ENCODE data around the gene DUOX1. TPM values are rescaled to one million over a fixed set of nuclear protein-coding genes. Genes with fewer than 3 reads are reported as not detected.
"Not testable (repeated sequence)": the region's sequence is repeated elsewhere in the genome, so short reads cannot be mapped to it uniquely, and the experiment has no call there.

DUOX1 gene
- total and polyA plus RNA-seq, 12 donors: 0.14 to 0.99 (median 0.61) TPM; not detected in 1

DNA sequence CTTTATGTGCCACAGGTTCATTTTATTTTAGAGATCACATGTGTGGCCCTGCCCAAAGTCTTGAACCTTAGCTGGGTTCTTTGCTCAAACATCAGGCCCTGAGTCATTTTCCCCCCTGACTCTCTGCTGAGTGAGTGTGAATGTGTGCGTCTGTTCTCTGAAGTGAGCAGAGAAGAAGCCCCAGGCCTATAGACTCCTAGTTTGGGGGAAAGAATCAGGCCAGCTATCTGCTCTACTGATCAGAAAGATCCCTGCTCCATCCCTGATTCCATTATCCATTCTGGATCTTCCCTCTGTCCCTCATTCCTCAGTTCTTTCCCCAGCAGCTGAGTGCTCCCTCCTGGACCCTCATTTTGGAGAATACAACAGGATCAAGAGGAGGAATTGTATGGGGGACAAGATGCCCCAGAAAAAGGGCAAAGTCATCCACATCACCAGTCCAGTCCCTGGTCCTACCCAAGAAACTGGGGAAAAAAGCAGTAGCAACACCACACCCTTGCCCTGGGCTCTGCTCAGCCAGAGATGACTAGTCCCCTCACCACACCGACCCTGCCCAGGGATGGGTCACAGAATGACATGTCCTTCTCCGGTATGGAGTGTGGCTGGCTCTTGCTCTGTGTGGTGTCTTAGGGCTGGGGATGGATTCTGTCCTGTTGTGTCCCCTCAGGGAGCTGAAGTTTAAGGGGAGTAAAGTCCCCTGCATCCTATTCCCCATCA, 3.2 kb downstream of the DUOX1 start:
- TF ChIP-seq, protein P1, sequence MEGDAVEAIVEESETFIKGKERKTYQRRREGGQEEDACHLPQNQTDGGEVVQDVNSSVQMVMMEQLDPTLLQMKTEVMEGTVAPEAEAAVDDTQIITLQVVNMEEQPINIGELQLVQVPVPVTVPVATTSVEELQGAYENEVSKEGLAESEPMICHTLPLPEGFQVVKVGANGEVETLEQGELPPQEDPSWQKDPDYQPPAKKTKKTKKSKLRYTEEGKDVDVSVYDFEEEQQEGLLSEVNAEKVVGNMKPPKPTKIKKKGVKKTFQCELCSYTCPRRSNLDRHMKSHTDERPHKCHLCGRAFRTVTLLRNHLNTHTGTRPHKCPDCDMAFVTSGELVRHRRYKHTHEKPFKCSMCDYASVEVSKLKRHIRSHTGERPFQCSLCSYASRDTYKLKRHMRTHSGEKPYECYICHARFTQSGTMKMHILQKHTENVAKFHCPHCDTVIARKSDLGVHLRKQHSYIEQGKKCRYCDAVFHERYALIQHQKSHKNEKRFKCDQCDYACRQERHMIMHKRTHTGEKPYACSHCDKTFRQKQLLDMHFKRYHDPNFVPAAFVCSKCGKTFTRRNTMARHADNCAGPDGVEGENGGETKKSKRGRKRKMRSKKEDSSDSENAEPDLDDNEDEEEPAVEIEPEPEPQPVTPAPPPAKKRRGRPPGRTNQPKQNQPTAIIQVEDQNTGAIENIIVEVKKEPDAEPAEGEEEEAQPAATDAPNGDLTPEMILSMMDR (IDR thresholded peaks at IDR 0.05): no peak
- H3K36me3 ChIP-seq: no peaks in the 10 kb centered on the region
- no peak overlapping the region for H3K27ac ChIP-seq
- no peak for ATAC-seq
- intact Hi-C loops (cut with DNase I): no loop called here
- H3K4me3 ChIP-seq: no peak overlapping the region
- WGBS, 2 donors: 72% methylated on average over 3 of the region's 3 CpGs
- peaks cover 0 to 23% (median 18%) of the 10 kb centered on the region in 9 donors for H3K4me1 ChIP-seq
- peaks cover 5 to 94% (median 69%) of the 10 kb centered on the region in 7 donors for H3K27me3 ChIP-seq
- DNase-seq: no peak
- H3K9me3 ChIP-seq: no peaks in the 10 kb centered on the region

DNA sequence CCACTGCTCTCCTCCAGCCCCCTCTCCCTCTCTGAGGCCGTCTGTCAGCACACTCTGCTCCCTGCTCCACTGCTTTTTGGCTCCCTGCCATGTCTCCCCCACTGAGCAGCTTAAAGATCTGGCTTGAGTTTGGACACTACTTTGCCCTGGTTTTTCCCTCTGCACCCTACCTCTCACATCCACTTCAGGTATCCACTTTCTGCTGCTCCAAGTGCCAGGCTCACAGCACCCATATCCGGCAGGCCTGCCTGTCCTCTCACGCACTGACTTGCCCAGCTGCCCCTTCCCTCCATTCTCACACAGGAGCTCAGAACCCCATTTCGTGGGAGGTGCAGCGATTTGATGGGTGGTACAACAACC, 3.7 kb downstream of the DUOX1 start:
- DNase-seq (no peak), ATAC-seq (no peak)
- H3K4me3 ChIP-seq: no peak overlapping the region
- TF ChIP-seq, protein P1 (IDR thresholded peaks at IDR 0.05): no peak
- H3K4me1 ChIP-seq: peaks cover 0 to 23% (median 18%) of the 10 kb centered on the region in 9 donors
- H3K27me3 ChIP-seq: peaks cover 5 to 89% (median 64%) of the 10 kb centered on the region in 7 donors
- no peaks in the 10 kb centered on the region for H3K36me3 ChIP-seq
- 72% methylated on average over 5 of the region's 5 CpGs for WGBS, 2 donors
- H3K9me3 ChIP-seq: no peaks in the 10 kb centered on the region
- intact Hi-C loops (cut with DNase I): no loop called here
- no peak overlapping the region for H3K27ac ChIP-seq

DNA sequence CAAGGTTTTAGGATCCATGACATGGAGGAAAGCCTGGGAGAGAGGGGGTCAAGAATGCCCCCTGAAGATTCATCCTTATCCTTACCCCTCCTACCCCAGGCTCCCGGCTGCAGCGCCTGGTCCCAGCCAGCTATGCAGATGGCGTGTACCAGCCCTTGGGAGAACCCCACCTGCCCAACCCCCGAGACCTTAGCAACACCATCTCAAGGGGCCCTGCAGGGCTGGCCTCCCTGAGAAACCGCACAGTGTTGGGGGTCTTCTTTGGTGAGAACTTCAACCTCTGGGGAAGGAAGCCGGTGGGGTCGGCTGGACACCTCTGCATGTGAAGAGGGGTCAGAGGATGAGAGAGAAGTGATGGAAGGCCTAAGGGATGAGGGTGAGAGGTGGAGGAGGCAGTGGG, 4.3 kb downstream of the DUOX1 start:
- H3K4me1 ChIP-seq: peaks cover 0 to 22% (median 15%) of the 10 kb centered on the region in 9 donors
- intact Hi-C loops (cut with DNase I): no loop called here
- no peaks in the 10 kb centered on the region for H3K9me3 ChIP-seq
- no peak for DNase-seq
- peaks cover 5 to 84% (median 61%) of the 10 kb centered on the region in 7 donors for H3K27me3 ChIP-seq
- no peak for ATAC-seq
- no peak overlapping the region for H3K27ac ChIP-seq
- no peak overlapping the region for H3K4me3 ChIP-seq
- no peaks in the 10 kb centered on the region for H3K36me3 ChIP-seq
- WGBS, 2 donors: 88 to 90% methylated on average over 7 of the region's 7 CpGs
- TF ChIP-seq, protein P1 (IDR thresholded peaks at IDR 0.05): no peak

DNA sequence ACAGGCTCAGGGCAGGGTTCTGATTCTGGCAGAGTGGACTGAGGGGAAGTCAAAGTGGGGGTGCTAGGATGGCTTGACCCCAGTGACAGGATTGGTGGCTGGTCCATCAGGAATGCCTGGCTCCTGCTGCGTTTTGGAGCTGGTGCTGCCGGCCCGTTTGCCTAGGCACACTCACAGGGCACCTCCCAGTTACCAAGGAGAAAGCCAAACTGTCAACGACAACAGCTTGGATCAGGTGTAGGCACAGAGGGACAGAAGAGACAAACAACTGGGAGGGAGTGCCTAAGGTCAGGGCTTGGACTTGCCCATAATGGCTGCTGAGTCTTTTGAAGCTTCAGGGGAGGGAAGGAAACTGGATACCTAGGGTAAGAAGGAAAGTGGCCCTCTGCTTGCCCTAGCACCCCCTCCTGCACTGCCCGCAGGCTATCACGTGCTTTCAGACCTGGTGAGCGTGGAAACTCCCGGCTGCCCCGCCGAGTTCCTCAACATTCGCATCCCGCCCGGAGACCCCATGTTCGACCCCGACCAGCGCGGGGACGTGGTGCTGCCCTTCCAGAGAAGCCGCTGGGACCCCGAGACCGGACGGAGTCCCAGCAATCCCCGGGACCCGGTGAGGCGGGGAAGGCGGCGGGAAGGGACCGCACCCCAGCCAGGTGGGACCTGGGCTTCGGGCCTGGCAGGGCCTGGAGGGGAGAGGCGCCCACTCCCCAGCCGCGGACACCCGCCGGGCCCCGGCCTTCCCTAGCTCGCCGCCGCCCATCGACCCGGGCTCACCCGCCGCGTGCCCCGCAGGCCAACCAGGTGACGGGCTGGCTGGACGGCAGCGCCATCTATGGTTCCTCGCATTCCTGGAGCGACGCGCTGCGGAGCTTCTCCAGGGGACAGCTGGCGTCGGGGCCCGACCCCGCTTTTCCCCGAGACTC, 5.1 kb downstream of the DUOX1 start:
- Histone ChIP-seq H3K36me3 (no peaks in the 10 kb centered on the region), H3K27ac (no peak overlapping the region), H3K27me3 (peaks cover under 1 to 75% (median 54%) of the 10 kb centered on the region in 7 donors), H3K4me1 (peaks cover 0 to 13% (median 8%) of the 10 kb centered on the region in 9 donors), H3K4me3 (peak overlapping the region in 4 of 10 donors; percentile 6 to 19 (median 8)), H3K9me3 (no peaks in the 10 kb centered on the region)
- WGBS, 2 donors: 7% methylated on average over 52 to 56 of the region's 57 CpGs
- TF ChIP-seq, protein P1 (IDR thresholded peaks at IDR 0.05): peak in 5 of 9 donors; percentile 17 to 43 (median 27)
- peak in 1 of 2 donors; percentile 35 for DNase-seq
- peak in 7 of 8 donors; percentile 34 to 63 (median 48) for ATAC-seq
- intact Hi-C loops (cut with DNase I): no loop called here

GRCh38 chr15:45135705-45136377, 6.0 kb downstream of the DUOX1 start:
- WGBS, 2 donors: 17 to 18% methylated on average over 9 of the region's 37 CpGs
- H3K9me3 ChIP-seq; H3K4me3 ChIP-seq; DNase-seq; intact Hi-C loops (cut with DNase I); H3K27ac ChIP-seq; H3K36me3 ChIP-seq; H3K4me1 ChIP-seq: not testable (repeated sequence)
- peak in 1 of 8 donors; percentile 12 for ATAC-seq
- H3K27me3 ChIP-seq: peaks cover 0 to 66% (median 45%) of the 10 kb centered on the region in 7 donors
